WTC11 (cell line): ENCODE measurements around the gene STK35. TPM values are rescaled to one million over a fixed set of nuclear protein-coding genes. Genes with fewer than 3 reads are reported as not detected.

Source experiments
- ATAC-seq: fragments of 200-7000 bp; cut with Tn5 transposase; 2 replicates; pipeline ENCODE4 v1.10.0; 2021; ENCODE audit warnings: mild to moderate bottlenecking, moderate library complexity
- CTCF ChIA-PET: fragments of 300-600 bp; sonication (Branson Sonifier 250); formaldehyde crosslinking; loops from one replicate; lab custom pipeline; 2021; ENCODE audit warnings: antibody characterized with exemption; lab: Charles Lee
- POLR2A ChIA-PET: fragments of 350-600 bp; sonication (Branson Sonifier 250); formaldehyde crosslinking; loops from one replicate; lab custom pipeline; 2021; ENCODE audit warnings: antibody characterized with exemption; lab: Charles Lee
- DNase-seq: peaks from one replicate; pipeline ENCODE4 v3.0.0; 2021; ENCODE audit warnings: low spot score
- H3K27ac Mint-ChIP-seq: 2 replicates; pipeline ENCODE4 v1.8.0; 2021; ENCODE audit warnings: mixed read lengths
- H3K27me3 Mint-ChIP-seq: 2 replicates; pipeline ENCODE4 v1.8.0; 2021; ENCODE audit warnings: low read depth, mild to moderate bottlenecking, moderate library complexity, mixed read lengths
- H3K36me3 Mint-ChIP-seq: 2 replicates; pipeline ENCODE4 v1.8.0; 2021; ENCODE audit warnings: mixed read lengths
- H3K4me1 Mint-ChIP-seq: 2 replicates; pipeline ENCODE4 v1.8.0; 2022; ENCODE audit warnings: mixed read lengths
- H3K4me3 Mint-ChIP-seq: 2 replicates; pipeline ENCODE4 v1.8.0; 2021; ENCODE audit warnings: mild to moderate bottlenecking, moderate library complexity, mixed read lengths
- H3K9me3 Mint-ChIP-seq: 2 replicates; pipeline ENCODE4 v1.8.0; 2021; ENCODE audit warnings: mixed read lengths
- ATF3 ChIP-seq: sonication (generic); formaldehyde crosslinking; conservative IDR thresholded peaks from 2 replicates; pipeline ENCODE4 v1.8.1; 2022; ENCODE audit warnings: mild to moderate bottlenecking, missing genetic modification reagents
- CBFB ChIP-seq: sonication (generic); formaldehyde crosslinking; IDR thresholded peaks from 2 replicates; pipeline ENCODE4 v1.8.1; 2022; ENCODE audit warnings: mild to moderate bottlenecking, low read depth, missing genetic modification reagents
- CREM ChIP-seq: sonication (generic); formaldehyde crosslinking; IDR thresholded peaks from 2 replicates; pipeline ENCODE4 v1.8.1; 2022; ENCODE audit warnings: mild to moderate bottlenecking, missing genetic modification reagents, moderate library complexity
- FOXK1 ChIP-seq: sonication (generic); formaldehyde crosslinking; IDR thresholded peaks from 2 replicates; pipeline ENCODE4 v1.8.0; 2022; ENCODE audit warnings: mild to moderate bottlenecking, moderate library complexity, missing genetic modification reagents
- FOXP1 ChIP-seq: sonication (generic); formaldehyde crosslinking; IDR thresholded peaks from 2 replicates; pipeline ENCODE4 v1.8.0; 2022; ENCODE audit warnings: missing genetic modification reagents, mild to moderate bottlenecking, moderate library complexity, borderline replicate concordance
- GTF2I ChIP-seq: fragments of 250-450 bp; sonication (Bioruptor Pico); conservative IDR thresholded peaks from 2 replicates; pipeline ENCODE4 v1.4.0; 2021; ENCODE audit warnings: mild to moderate bottlenecking
- KAT7 ChIP-seq: sonication (generic); formaldehyde crosslinking; IDR thresholded peaks from 2 replicates; pipeline ENCODE4 v1.8.1; 2023; ENCODE audit warnings: missing genetic modification reagents, mild to moderate bottlenecking, borderline replicate concordance
- NR3C1 ChIP-seq: sonication (generic); formaldehyde crosslinking; conservative IDR thresholded peaks from 2 replicates; pipeline ENCODE4 v1.8.1; 2023; ENCODE audit warnings: low read depth, mild to moderate bottlenecking, missing genetic modification reagents
- PRRX2 ChIP-seq: fragments of 250-450 bp; sonication (Bioruptor Pico); IDR thresholded peaks from 2 replicates; pipeline ENCODE4 v1.8.0; 2021; ENCODE audit warnings: mild to moderate bottlenecking
- RORB ChIP-seq: fragments of 250-450 bp; sonication (Bioruptor Pico); IDR thresholded peaks from 2 replicates; pipeline ENCODE4 v1.9.0; 2021; ENCODE audit warnings: mild to moderate bottlenecking
- SMAD3 ChIP-seq: sonication (generic); formaldehyde crosslinking; IDR thresholded peaks from 2 replicates; pipeline ENCODE4 v1.8.0; 2022; ENCODE audit warnings: missing genetic modification reagents, mild to moderate bottlenecking, borderline replicate concordance
- STAT6 ChIP-seq: sonication (generic); formaldehyde crosslinking; conservative IDR thresholded peaks from 2 replicates; pipeline ENCODE4 v1.8.1; 2023; ENCODE audit warnings: mild to moderate bottlenecking, low read depth, missing genetic modification reagents, moderate library complexity
- ZBTB21 ChIP-seq: sonication (generic); formaldehyde crosslinking; IDR thresholded peaks from 2 replicates; pipeline ENCODE4 v1.8.1; 2023; ENCODE audit warnings: mild to moderate bottlenecking, missing genetic modification reagents, borderline replicate concordance
- ZNF281 ChIP-seq: sonication (generic); formaldehyde crosslinking; IDR thresholded peaks from 2 replicates; pipeline ENCODE4 v1.8.0; 2023; ENCODE audit warnings: mild to moderate bottlenecking, missing genetic modification reagents
- total RNA-seq: library from RNA; stranded (reverse); gene quantifications from 3 replicates; pipeline ENCODE4 v1.2.3, GENCODE V29; 2021
- TF ChIP-seq, protein P1 (sequence below): sonication (generic); formaldehyde crosslinking; IDR thresholded peaks from 2 replicates; pipeline ENCODE4 v1.8.1; 2022; ENCODE audit warnings: mild to moderate bottlenecking, missing genetic modification reagents, moderate library complexity, borderline replicate concordance
- TF ChIP-seq, protein P2 (sequence below): sonication (generic); formaldehyde crosslinking; IDR thresholded peaks from 2 replicates; pipeline ENCODE4 v1.8.1; 2022; ENCODE audit warnings: missing genetic modification reagents, borderline replicate concordance
- TF ChIP-seq, protein P3 (sequence below): fragments of 250-450 bp; sonication (Bioruptor Pico); conservative IDR thresholded peaks from 2 replicates; pipeline ENCODE4 v1.9.0; 2021; ENCODE audit warnings: mild to moderate bottlenecking
- TF ChIP-seq, protein P4 (sequence below): sonication (generic); formaldehyde crosslinking; IDR thresholded peaks from 2 replicates; pipeline ENCODE4 v1.8.0; 2023; ENCODE audit warnings: missing genetic modification reagents

Gene STK35
- total RNA-seq, 1 experiment from 2014 or later: 37.2 TPM

GRCh38 chr20:2162823-2163166 lies 61.2 kb downstream of the STK35 start:
- POLR2A ChIA-PET: no interaction called here
- ATAC-seq: no peak

DNA sequence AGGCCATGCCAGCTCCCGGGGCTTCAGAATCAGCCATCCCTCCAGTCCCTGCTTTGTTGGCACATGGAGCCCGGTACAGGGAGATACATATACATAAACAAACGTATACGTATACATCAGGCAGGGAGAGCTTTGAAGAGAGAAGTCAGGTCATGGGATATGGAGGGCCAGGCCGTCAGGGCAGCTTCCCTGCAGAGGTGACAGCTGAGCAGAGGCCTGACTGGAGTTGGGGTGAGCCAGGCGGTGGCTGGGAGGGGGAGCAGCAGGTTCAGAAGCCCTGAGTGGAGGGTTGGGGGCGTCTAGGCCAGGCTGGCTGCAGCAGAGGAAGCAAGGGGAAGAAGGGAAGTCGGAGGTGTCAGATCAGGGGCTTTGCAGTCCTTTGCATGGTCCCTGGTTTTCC lies 61.7 kb downstream of the STK35 start:
- H3K4me1 Mint-ChIP-seq: peaks cover 8% of the 10 kb centered on the region; the same call in 1 of the 2 replicates
- no peaks in the 10 kb centered on the region for H3K36me3 Mint-ChIP-seq
- no peak for DNase-seq
- H3K27me3 Mint-ChIP-seq: no peaks in the 10 kb centered on the region
- ChIA-PET CTCF (interaction anchor here (0.9 to 4.6 kb wide), 4 partner anchors 10 to 386 kb away, joined by 3 to 35 read pairs (median 3); no protein-coding TSS in a partner anchor), POLR2A (no interaction called here)
- no peak overlapping the region for H3K4me3 Mint-ChIP-seq
- H3K9me3 Mint-ChIP-seq: no peaks in the 10 kb centered on the region
- TF ChIP-seq CREM (CRISPR knock-in tag) (no peak), FOXP1 (CRISPR knock-in tag) (no peak), KAT7 (CRISPR knock-in tag) (no peak), NR3C1 (CRISPR knock-in tag) (no peak), ZNF281 (no peak)
- TF ChIP-seq, protein P1, sequence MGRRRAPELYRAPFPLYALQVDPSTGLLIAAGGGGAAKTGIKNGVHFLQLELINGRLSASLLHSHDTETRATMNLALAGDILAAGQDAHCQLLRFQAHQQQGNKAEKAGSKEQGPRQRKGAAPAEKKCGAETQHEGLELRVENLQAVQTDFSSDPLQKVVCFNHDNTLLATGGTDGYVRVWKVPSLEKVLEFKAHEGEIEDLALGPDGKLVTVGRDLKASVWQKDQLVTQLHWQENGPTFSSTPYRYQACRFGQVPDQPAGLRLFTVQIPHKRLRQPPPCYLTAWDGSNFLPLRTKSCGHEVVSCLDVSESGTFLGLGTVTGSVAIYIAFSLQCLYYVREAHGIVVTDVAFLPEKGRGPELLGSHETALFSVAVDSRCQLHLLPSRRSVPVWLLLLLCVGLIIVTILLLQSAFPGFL (CRISPR knock-in tag): no peak
- H3K27ac Mint-ChIP-seq: no peak overlapping the region
- no peak for ATAC-seq

More at GRCh38 chr20:2162823-2163166, 61.2 kb downstream of the STK35 start:
- Mint-ChIP-seq H3K27ac (no peak overlapping the region), H3K36me3 (no peaks in the 10 kb centered on the region), H3K9me3 (no peaks in the 10 kb centered on the region), H3K27me3 (no peaks in the 10 kb centered on the region), H3K4me1 (peaks cover 8% of the 10 kb centered on the region; the same call in 1 of the 2 replicates), H3K4me3 (no peak overlapping the region)
- no peak for DNase-seq
- CTCF ChIA-PET: interaction anchor here (0.9 to 4.6 kb wide), 4 partner anchors 10 to 386 kb away, joined by 3 to 35 read pairs (median 3); no protein-coding TSS in a partner anchor
- TF ChIP-seq, protein P2, sequence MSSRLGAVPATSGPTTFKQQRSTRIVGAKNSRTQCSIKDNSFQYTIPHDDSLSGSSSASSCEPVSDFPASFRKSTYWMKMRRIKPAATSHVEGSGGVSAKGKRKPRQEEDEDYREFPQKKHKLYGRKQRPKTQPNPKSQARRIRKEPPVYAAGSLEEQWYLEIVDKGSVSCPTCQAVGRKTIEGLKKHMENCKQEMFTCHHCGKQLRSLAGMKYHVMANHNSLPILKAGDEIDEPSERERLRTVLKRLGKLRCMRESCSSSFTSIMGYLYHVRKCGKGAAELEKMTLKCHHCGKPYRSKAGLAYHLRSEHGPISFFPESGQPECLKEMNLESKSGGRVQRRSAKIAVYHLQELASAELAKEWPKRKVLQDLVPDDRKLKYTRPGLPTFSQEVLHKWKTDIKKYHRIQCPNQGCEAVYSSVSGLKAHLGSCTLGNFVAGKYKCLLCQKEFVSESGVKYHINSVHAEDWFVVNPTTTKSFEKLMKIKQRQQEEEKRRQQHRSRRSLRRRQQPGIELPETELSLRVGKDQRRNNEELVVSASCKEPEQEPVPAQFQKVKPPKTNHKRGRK: no peak
- TF ChIP-seq RORB (no peak), CBFB (CRISPR knock-in tag) (no peak), FOXK1 (CRISPR knock-in tag) (no peak), ATF3 (CRISPR knock-in tag) (no peak), SMAD3 (CRISPR knock-in tag) (no peak), PRRX2 (CRISPR knock-in tag) (no peak), GTF2I (no peak), STAT6 (no peak), ZBTB21 (CRISPR knock-in tag) (no peak)
- TF ChIP-seq, protein P3, sequence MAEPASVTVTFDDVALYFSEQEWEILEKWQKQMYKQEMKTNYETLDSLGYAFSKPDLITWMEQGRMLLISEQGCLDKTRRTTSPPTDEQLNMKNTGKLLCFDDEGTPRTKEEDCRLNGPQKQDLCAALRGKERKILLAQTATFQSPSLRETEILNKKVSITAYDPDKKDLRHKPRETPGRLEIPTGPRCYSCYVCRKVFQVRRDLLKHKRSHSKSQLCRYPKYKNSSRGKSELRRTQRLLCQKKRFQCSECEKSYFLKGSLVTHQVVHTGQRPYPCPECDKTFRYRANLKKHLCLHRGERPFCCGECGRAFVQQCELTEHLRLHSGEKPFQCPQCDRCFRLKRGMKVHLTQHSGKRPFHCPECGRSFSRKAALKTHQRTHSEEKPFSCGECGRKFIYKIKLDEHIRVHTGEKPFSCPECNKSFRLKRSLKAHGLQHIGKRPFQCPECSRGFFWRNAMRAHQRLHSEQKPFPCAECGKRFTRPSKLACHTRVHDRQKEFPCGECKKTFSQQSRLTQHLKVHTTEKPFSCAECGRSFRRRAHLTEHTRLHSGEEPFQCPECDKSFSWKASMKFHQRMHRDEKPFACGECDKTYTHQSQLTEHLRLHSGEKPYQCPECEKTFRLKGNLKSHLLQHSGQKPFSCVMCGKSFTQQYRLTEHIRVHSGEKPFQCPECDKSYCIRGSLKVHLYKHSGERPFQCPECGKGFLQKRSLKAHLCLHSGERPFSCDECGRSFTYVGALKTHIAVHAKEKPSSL: no peak
- TF ChIP-seq, protein P4, sequence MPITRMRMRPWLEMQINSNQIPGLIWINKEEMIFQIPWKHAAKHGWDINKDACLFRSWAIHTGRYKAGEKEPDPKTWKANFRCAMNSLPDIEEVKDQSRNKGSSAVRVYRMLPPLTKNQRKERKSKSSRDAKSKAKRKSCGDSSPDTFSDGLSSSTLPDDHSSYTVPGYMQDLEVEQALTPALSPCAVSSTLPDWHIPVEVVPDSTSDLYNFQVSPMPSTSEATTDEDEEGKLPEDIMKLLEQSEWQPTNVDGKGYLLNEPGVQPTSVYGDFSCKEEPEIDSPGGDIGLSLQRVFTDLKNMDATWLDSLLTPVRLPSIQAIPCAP (CRISPR knock-in tag): no peak
